ENCODE results near the gene C1orf198. TPM values are rescaled to one million over a fixed set of nuclear protein-coding genes. Genes with fewer than 3 reads are reported as not detected.

The C1orf198 gene
- total RNA-seq, 4 donors from 2014 or later, result 95.6 to 214 (median 140) TPM

DNA sequence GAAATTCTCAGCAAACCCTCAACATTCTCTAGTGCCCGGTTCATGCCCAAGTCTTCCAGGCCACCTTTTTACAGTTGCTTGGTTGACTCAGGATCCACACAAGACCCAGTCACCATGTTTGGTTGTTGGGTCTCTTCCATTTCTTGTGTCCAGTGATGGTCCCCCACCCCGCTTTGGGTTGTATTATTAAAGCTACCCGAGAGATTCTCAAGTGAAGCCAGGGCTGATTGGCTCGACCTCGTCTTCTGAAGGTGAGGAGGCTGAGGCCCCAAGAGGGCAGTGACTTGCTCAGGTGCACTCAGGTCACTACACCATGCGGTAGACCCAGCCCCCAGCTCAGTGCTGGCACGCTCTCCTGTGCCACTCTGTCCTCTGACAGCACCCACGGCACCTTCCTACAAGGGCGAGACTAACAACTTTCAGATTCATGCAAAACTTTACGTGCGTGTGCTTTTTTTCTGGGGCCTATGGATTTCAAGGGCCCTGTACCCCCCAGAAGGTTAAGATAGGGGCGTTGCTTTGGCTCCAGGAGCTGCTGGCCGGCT lies 70.9 kb downstream of the C1orf198 start:
- no peak for DNase-seq (ENCODE audit: extremely low spot score)
- H3K27ac ChIP-seq (replicated peaks in 1 of 4), result no peak overlapping the region
- no peaks in the 10 kb centered on the region for H3K36me3 ChIP-seq
- TF ChIP-seq POLR2AphosphoS5 (IDR thresholded peaks at IDR 0.05), result no peak
- no peak for TF ChIP-seq POLR2A (IDR thresholded peaks at IDR 0.05; ENCODE audit: low read depth)
- TF ChIP-seq, protein P1, sequence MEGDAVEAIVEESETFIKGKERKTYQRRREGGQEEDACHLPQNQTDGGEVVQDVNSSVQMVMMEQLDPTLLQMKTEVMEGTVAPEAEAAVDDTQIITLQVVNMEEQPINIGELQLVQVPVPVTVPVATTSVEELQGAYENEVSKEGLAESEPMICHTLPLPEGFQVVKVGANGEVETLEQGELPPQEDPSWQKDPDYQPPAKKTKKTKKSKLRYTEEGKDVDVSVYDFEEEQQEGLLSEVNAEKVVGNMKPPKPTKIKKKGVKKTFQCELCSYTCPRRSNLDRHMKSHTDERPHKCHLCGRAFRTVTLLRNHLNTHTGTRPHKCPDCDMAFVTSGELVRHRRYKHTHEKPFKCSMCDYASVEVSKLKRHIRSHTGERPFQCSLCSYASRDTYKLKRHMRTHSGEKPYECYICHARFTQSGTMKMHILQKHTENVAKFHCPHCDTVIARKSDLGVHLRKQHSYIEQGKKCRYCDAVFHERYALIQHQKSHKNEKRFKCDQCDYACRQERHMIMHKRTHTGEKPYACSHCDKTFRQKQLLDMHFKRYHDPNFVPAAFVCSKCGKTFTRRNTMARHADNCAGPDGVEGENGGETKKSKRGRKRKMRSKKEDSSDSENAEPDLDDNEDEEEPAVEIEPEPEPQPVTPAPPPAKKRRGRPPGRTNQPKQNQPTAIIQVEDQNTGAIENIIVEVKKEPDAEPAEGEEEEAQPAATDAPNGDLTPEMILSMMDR (IDR thresholded peaks at IDR 0.05), result no peak
- no peak for TF ChIP-seq EP300 (IDR thresholded peaks at IDR 0.05)
- intact Hi-C loops (cut with DNase I), result loop anchor here (2.0 to 5.0 kb wide), 2 partner anchors 180 to 413 kb away; partner anchors contain the start of genes ARV1 and TTC13
- no peak overlapping the region for H3K4me3 ChIP-seq
- 93% methylated on average over 8 of the region's 13 CpGs for WGBS
- peaks cover 0 to 8% (median 0%) of the 10 kb centered on the region in 4 donors for H3K27me3 ChIP-seq
- H3K4me1 ChIP-seq, result peaks cover 0 to 12% (median 3%) of the 10 kb centered on the region in 4 donors
- H3K9me3 ChIP-seq, result no peaks in the 10 kb centered on the region

DNA sequence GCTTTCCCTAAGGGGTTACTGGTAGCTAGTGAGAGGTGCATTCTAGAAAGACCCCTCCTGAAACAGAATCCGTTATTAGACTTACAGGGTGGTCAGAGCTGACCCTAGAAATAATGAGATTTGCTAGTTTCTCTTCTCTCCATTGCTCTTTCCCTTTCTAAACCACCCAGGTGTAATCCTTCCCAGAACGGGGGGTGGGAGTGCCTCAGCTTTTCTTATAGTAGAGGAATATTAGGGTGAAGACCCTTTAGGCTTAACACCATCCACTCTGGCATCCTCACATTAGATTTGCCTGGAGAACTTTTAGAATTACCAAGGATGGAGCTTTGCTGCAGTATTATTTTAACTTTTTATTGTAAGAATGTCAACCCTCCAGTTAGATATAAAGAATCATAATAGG lies 71.7 kb downstream of the C1orf198 start:
- Histone ChIP-seq H3K27ac (replicated peaks in 1 of 4) (no peak overlapping the region), H3K36me3 (no peaks in the 10 kb centered on the region), H3K9me3 (no peaks in the 10 kb centered on the region), H3K4me1 (peaks cover 0 to 12% (median 3%) of the 10 kb centered on the region in 4 donors), H3K27me3 (peaks cover 0 to 8% (median 0%) of the 10 kb centered on the region in 4 donors), H3K4me3 (no peak overlapping the region)
- WGBS, result 64% methylated on average over 2 of the region's 2 CpGs
- intact Hi-C loops (cut with DNase I), result loop anchor here (2.0 to 5.0 kb wide), 2 partner anchors 181 to 414 kb away; partner anchors contain the start of genes ARV1 and TTC13
- DNase-seq (ENCODE audit: extremely low spot score), result peak; percentile 64
- TF ChIP-seq, protein P1 (IDR thresholded peaks at IDR 0.05), result no peak
- TF ChIP-seq POLR2A (IDR thresholded peaks at IDR 0.05; ENCODE audit: low read depth), result no peak

DNA sequence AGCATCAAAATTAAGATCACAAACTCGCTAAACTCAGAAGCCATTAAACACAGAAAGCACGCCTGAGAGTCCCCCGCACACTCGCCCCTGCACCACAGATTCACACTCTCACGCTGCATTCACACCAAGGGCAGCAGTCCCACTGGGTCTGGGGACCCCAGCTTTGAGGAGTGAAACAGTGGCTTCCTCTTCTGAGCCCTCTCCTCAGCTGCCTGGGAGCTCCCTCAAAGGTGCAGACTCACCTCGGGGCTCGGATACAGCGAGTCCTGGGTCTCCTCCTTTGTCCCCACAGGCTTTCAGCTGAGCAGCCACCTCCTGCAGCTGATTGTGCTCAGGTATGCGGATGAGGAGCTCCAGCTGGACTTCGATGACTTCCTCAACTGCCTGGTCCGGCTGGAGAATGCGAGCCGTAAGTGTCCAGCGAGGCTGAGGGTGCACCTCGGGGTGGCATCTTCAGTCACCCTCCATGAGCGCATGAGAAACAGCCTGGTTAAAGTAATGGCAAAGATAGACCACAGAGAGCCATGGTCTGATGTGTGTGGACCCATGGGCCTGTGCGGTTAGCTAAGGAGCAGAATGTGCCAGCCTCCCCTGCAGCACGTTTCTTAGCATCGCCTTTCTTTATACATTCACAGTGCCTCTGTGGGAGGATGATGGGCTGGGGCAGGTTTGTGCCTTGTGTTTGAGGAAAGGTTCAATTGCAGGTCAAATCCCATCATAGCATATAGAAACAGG lies 73.3 kb downstream of the C1orf198 start:
- no peak overlapping the region for H3K4me3 ChIP-seq
- H3K4me1 ChIP-seq, result peaks cover 0 to 12% (median 3%) of the 10 kb centered on the region in 4 donors
- WGBS, result 88% methylated on average over 8 of the region's 19 CpGs
- no peak overlapping the region for H3K27ac ChIP-seq (replicated peaks in 1 of 4)
- intact Hi-C loops (cut with DNase I), result loop anchor here (5.0 kb wide), 1 partner anchor 182 kb away; the partner anchor contains the start of genes ARV1 and TTC13
- H3K9me3 ChIP-seq, result no peaks in the 10 kb centered on the region
- DNase-seq (ENCODE audit: extremely low spot score), result peak; percentile 90
- no peaks in the 10 kb centered on the region for H3K36me3 ChIP-seq
- TF ChIP-seq EP300 (IDR thresholded peaks at IDR 0.05), result no peak
- TF ChIP-seq, protein P1 (IDR thresholded peaks at IDR 0.05), result no peak
- TF ChIP-seq POLR2AphosphoS5 (IDR thresholded peaks at IDR 0.05), result no peak
- no peak for TF ChIP-seq POLR2A (IDR thresholded peaks at IDR 0.05; ENCODE audit: low read depth)
- H3K27me3 ChIP-seq, result no peaks in the 10 kb centered on the region

DNA sequence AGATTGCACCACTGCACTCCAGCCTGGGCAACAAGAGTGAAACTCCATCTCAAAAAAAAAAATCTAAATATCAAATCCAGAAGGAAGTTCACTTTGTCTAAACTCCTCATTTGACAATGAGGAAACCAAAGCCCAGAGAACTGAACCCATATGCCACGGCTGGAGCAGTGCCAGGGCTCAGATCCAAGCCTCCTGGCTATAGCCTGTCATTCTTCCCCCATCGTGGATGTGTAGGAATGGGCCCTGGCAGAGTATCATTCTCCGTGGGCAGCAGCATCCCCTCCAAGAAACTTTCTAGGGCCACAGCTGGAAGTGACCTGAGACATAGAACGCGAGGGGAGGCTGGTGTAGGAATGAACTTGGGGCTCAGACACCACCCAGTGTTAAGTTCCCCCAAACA lies 73.9 kb downstream of the C1orf198 start:
- Histone ChIP-seq H3K27me3 (no peaks in the 10 kb centered on the region), H3K36me3 (no peaks in the 10 kb centered on the region), H3K4me1 (peaks cover 0 to 12% (median 3%) of the 10 kb centered on the region in 4 donors), H3K4me3 (no peak overlapping the region), H3K9me3 (no peaks in the 10 kb centered on the region), H3K27ac (replicated peaks in 1 of 4) (no peak overlapping the region)
- no peak for TF ChIP-seq POLR2AphosphoS5 (IDR thresholded peaks at IDR 0.05)
- TF ChIP-seq, protein P1 (IDR thresholded peaks at IDR 0.05), result no peak
- TF ChIP-seq POLR2A (IDR thresholded peaks at IDR 0.05; ENCODE audit: low read depth), result no peak
- no peak for TF ChIP-seq EP300 (IDR thresholded peaks at IDR 0.05)
- WGBS, result 57% methylated on average over 1 of the region's 5 CpGs
- no peak for DNase-seq (ENCODE audit: extremely low spot score)
- intact Hi-C loops (cut with DNase I), result no loop called here
